Ammon's horn (tissue), 1 donor: ENCODE measurements around the gene RIF1.

Source experiments
- DNase-seq: peaks from one replicate; pipeline ENCODE4 v3.0.0-alpha.2; 2016; ENCODE audit warnings: low spot score

The RIF1 gene

DNA sequence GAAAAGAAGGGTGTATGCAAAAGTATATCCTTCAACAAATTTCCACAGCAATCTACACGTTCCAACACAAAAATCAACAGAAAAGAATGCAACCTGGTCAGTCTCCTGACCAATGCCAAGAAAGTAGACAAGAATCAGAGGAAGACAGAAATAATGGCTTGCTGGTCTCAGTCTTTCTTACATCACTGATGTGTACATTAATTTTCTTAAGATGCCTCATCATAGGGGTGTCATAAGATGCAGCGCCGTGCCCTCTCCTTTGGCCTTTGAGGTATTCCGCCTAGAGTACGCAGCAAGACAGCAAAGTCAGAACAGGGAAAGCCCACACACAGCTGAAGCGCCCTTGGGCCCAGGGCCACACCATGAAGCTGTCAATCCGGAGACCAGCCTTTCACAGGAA, 112.9 kb downstream of the RIF1 start:
- no peak for DNase-seq

DNA sequence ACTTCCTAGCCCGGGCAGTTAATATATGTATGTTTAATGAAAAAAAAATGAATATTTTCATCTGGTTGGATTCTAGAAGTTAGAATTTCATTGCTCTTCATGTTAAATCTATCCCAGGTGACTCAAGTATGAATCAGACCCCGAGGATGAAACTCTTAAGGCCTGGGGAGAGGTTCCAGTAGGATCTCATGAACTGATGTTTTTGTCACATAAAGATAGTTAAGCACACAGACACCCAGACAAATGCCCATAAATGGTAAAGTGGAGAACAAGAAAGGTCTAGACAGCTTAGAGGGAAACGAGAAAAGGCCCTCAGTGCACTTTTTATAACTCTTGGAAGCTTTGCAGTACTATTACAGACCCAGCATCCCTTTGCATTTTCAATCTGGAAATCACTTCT, 114.1 kb downstream of the RIF1 start:
- no peak for DNase-seq

DNA sequence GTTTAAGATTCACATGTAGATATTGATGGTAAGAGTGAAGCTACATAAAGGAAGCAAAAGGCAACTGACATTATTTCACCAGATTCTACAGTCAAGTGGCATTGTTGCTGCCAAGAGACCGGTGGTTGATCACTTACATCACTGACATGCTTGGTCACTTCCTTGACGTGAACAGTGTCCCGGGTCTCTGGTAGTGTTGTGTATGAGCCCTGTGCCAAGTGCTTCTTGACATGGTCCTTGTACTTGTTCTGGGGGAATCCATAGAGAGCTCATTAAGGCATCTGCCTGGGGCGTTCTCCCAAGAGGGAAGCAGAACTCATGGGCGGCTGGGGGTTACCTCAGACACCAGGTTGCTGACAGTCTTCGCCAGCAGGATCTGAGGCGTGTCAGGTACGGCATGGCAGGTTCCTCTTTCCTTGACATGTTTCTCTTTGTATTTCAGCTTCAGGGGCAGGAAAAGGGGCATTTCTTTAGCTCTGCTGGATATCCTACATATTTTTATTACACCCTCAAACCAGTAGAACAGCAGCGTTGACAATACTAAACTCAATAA, 116.2 kb downstream of the RIF1 start:
- DNase-seq = no peak

DNA sequence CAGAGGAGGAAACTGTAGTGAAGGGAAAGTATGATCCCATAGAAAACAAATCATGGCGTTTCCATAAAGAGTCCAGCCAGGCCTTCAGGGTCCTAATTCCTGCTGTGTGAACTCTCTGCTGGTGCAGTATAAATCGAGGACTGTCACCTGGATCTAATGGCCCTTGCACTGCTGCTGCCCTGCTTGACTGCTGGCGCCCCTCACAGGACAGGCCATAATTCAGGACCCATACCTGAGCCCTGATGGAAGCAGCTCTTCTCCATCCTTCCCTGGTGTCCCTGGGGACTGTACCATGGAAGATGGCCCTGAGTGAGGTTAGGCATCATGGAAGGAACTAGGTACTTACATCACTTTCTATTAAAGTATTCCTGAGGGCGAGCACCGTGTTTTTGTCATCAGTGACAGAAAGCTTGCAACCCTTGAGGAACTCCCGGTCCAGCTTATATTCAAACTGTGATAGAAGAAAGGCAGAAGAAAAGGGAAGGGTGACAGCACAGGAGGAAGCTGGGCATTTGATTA, 116.9 kb downstream of the RIF1 start:
- no peak for DNase-seq
